GM18507 (cell line): ENCODE measurements around the gene AGAP1.

Source experiments
- DNase-seq: peaks from one replicate; pipeline ENCODE4 v3.0.0; 2011; ENCODE audit warnings: low read depth; ENCODE audit not compliant: insufficient read length; ENCODE audit errors: extremely low spot score
- FAIRE-seq: peaks from 2 replicates; lab custom pipeline; 2011; peaks lifted over from hg19 to GRCh38; lab: Jason Lieb, UNC

Gene AGAP1

GRCh38 chr2:236036045-236036444 lies 542.2 kb downstream of the AGAP1 start:
- FAIRE-seq (no peak), DNase-seq (no peak)

- no peak for FAIRE-seq
- no peak for DNase-seq
Measured at GRCh38 chr2:236038096-236038495, 544.3 kb downstream of the AGAP1 start.

- FAIRE-seq (no peak), DNase-seq (no peak)
Measured at GRCh38 chr2:236040600-236041328, 546.9 kb downstream of the AGAP1 start.

GRCh38 chr2:236041616-236042015 lies 547.8 kb downstream of the AGAP1 start:
- DNase-seq = no peak
- no peak for FAIRE-seq

- FAIRE-seq (no peak), DNase-seq (no peak)
Measured at GRCh38 chr2:236042087-236042486, 548.2 kb downstream of the AGAP1 start.

GRCh38 chr2:236044191-236044590 lies 550.3 kb downstream of the AGAP1 start:
- no peak for FAIRE-seq
- no peak for DNase-seq

GRCh38 chr2:236045251-236046235 lies 551.7 kb downstream of the AGAP1 start:
- FAIRE-seq = no peak
- no peak for DNase-seq

- no peak for DNase-seq
Measured at GRCh38 chr2:236046715-236047114, 552.9 kb downstream of the AGAP1 start.

GRCh38 chr2:236047176-236047575 lies 553.3 kb downstream of the AGAP1 start:
- FAIRE-seq (no peak), DNase-seq (no peak)

More at GRCh38 chr2:236046715-236047114, 552.9 kb downstream of the AGAP1 start:
- FAIRE-seq = no peak

- DNase-seq = no peak
- no peak for FAIRE-seq
Measured at GRCh38 chr2:236047886-236048540, 554.2 kb downstream of the AGAP1 start.

GRCh38 chr2:236049981-236050380 lies 556.1 kb downstream of the AGAP1 start:
- FAIRE-seq (no peak), DNase-seq (no peak)

GRCh38 chr2:236051351-236051750 lies 557.5 kb downstream of the AGAP1 start:
- FAIRE-seq = no peak
- no peak for DNase-seq

- FAIRE-seq (no peak), DNase-seq (no peak)
Measured at GRCh38 chr2:236051806-236052205, 558.0 kb downstream of the AGAP1 start.

GRCh38 chr2:236052206-236052605 lies 558.4 kb downstream of the AGAP1 start:
- FAIRE-seq (no peak), DNase-seq (no peak)

- DNase-seq = no peak
- no peak for FAIRE-seq
Measured at GRCh38 chr2:236052926-236053821, 559.3 kb downstream of the AGAP1 start.

- FAIRE-seq = no peak
Measured at GRCh38 chr2:236054125-236054524, 560.3 kb downstream of the AGAP1 start.

GRCh38 chr2:236054621-236055305 lies 560.9 kb downstream of the AGAP1 start:
- FAIRE-seq (no peak), DNase-seq (no peak)

More at GRCh38 chr2:236054125-236054524, 560.3 kb downstream of the AGAP1 start:
- DNase-seq = no peak

GRCh38 chr2:236055471-236055870 lies 561.6 kb downstream of the AGAP1 start:
- FAIRE-seq (no peak), DNase-seq (no peak)
